GM18868 (cell line): ENCODE results near the gene MEPE.

ENCODE experiments used
- ATAC-seq: cut with Tn5 transposase; IDR thresholded peaks from one replicate; pipeline ENCODE4 v1.9.1; 2021; ENCODE audit warnings: mild to moderate bottlenecking, moderate library complexity; ENCODE audit not compliant: unreplicated experiment

Gene MEPE

GRCh38 chr4:87839592-87839946 lies 6.8 kb downstream of the MEPE start:
- ATAC-seq = no peak

- no peak for ATAC-seq
Measured at GRCh38 chr4:87840149-87840548, 7.4 kb downstream of the MEPE start.

GRCh38 chr4:87843936-87844335 lies 11.2 kb downstream of the MEPE start:
- no peak for ATAC-seq

GRCh38 chr4:87844452-87844851 lies 11.7 kb downstream of the MEPE start:
- no peak for ATAC-seq

- ATAC-seq = no peak
Measured at GRCh38 chr4:87846226-87846625, 13.5 kb downstream of the MEPE start.

GRCh38 chr4:87848622-87849351 lies 16.0 kb downstream of the MEPE start:
- peak; percentile 88 for ATAC-seq

- ATAC-seq = no peak
Measured at GRCh38 chr4:87849612-87850011, 16.8 kb downstream of the MEPE start.

GRCh38 chr4:87851332-87851731 lies 18.6 kb downstream of the MEPE start:
- no peak for ATAC-seq

- no peak for ATAC-seq
Measured at GRCh38 chr4:87851953-87852352, 19.2 kb downstream of the MEPE start.

- no peak for ATAC-seq
Measured at GRCh38 chr4:87853108-87853507, 20.3 kb downstream of the MEPE start.

GRCh38 chr4:87853891-87854290 lies 21.1 kb downstream of the MEPE start:
- no peak for ATAC-seq

- no peak for ATAC-seq
Measured at GRCh38 chr4:87855559-87855958, 22.8 kb downstream of the MEPE start.

- ATAC-seq = no peak
Measured at GRCh38 chr4:87856816-87857215, 24.0 kb downstream of the MEPE start.

- no peak for ATAC-seq
Measured at GRCh38 chr4:87857789-87858188, 25.0 kb downstream of the MEPE start.

GRCh38 chr4:87862236-87862635 lies 29.5 kb downstream of the MEPE start:
- ATAC-seq = no peak

GRCh38 chr4:87863486-87863885 lies 30.7 kb downstream of the MEPE start:
- no peak for ATAC-seq

- no peak for ATAC-seq
Measured at GRCh38 chr4:87864321-87864720, 31.6 kb downstream of the MEPE start.

GRCh38 chr4:87865288-87865687 lies 32.5 kb downstream of the MEPE start:
- ATAC-seq = no peak

- no peak for ATAC-seq
Measured at GRCh38 chr4:87865960-87866598, 33.3 kb downstream of the MEPE start.

GRCh38 chr4:87868522-87868921 lies 35.8 kb downstream of the MEPE start:
- no peak for ATAC-seq

GRCh38 chr4:87872028-87872427 lies 39.3 kb downstream of the MEPE start:
- ATAC-seq = no peak

GRCh38 chr4:87875191-87875590 lies 42.4 kb downstream of the MEPE start:
- ATAC-seq = no peak

GRCh38 chr4:87880106-87880505 lies 47.3 kb downstream of the MEPE start:
- ATAC-seq = no peak
